ENCODE data around the gene RAB23. TPM values are rescaled to one million over a fixed set of nuclear protein-coding genes. Genes with fewer than 3 reads are reported as not detected.
A peak's percentile ranks its signal among the peaks of the same experiment; 100 is the strongest.

The RAB23 gene
- total and polyA plus RNA-seq, 2 donors (not counting 1 experiment from before 2014, with no cell fraction given), result 0.12 to 0.94 TPM

- ChIA-PET POLR2A (no interaction called here), CTCF (interaction anchor here (1.2 to 3.5 kb wide), 4 partner anchors 47 to 56 kb away, joined by 3 to 31 read pairs (median 16); partner anchors contain the start of gene PRIM2)
- H3K36me3 ChIP-seq (replicated peaks in 1 of 2; ENCODE audit: control extremely low read depth in 1 of 2, control insufficient read depth in 1 of 2, extremely low read depth in 1 of 2, insufficient read depth in 2 of 2, low read length in 1 of 2), result no peaks in the 10 kb centered on the region
- 68% methylated on average over 5 of the region's 10 CpGs for WGBS (ENCODE audit: insufficient coverage)
- H3K27me3 ChIP-seq (replicated peaks in 1 of 4; ENCODE audit: control extremely low read depth in 1 of 4, control insufficient read depth in 3 of 4, insufficient read depth in 4 of 4, low read length in 3 of 4), result no peaks in the 10 kb centered on the region
- Mint-ChIP-seq H3K9me3 (ENCODE audit: insufficient read depth) (no peaks in the 10 kb centered on the region), H3K27ac (no peak overlapping the region), H3K4me3 (no peak overlapping the region), H3K27me3 (peaks cover 9% of the 10 kb centered on the region), H3K4me1 (no peaks in the 10 kb centered on the region)
- no peak overlapping the region for H3K9ac ChIP-seq (ENCODE audit: low read length)
- H2AFZ ChIP-seq (ENCODE audit: insufficient read depth, low read depth, low read length, poor library complexity, severe bottlenecking), result no peak overlapping the region
- no peaks in the 10 kb centered on the region for H3K79me2 ChIP-seq (ENCODE audit: control insufficient read depth, insufficient read depth, low read length)
- TF ChIP-seq EZH2 (IDR thresholded peaks at IDR 0.05; ENCODE audit: borderline replicate concordance, insufficient read depth, low read depth, low read length, poor library complexity, severe bottlenecking), result no peak
- TF ChIP-seq CTCF (IDR thresholded peaks at IDR 0.05), result peak; percentile 60
- H3K4me1 ChIP-seq (ENCODE audit: control insufficient read depth in 2 of 2, insufficient read depth in 2 of 2, low read length in 2 of 2), result no peaks in the 10 kb centered on the region
- ATAC-seq (ENCODE audit: low read depth) (no peak), DNase-seq (peak; percentile 38)
- no peak overlapping the region for H3K27ac ChIP-seq (ENCODE audit: low read length in 2 of 2)
- no peaks in the 10 kb centered on the region for H4K20me1 ChIP-seq (ENCODE audit: control insufficient read depth, insufficient read depth, low read length, poor library complexity, severe bottlenecking)
- intact Hi-C loops (cut with micrococcal nuclease), result loop anchor here (1.0 kb wide), 2 partner anchors 49 to 57 kb away; no protein-coding TSS in a partner anchor
- no peaks in the 10 kb centered on the region for H3K9me3 ChIP-seq (ENCODE audit: control extremely low read depth in 1 of 3, control insufficient read depth in 2 of 3, insufficient read depth in 1 of 3, low read length in 2 of 3)
- H3K4me3 ChIP-seq (ENCODE audit: control extremely low read depth in 1 of 5, extremely low read depth in 1 of 5, insufficient read depth in 1 of 5, low read depth in 2 of 5, low read length in 4 of 5), result no peak overlapping the region
- H3K4me2 ChIP-seq (replicated peaks; ENCODE audit: low read depth, low read length, poor library complexity, severe bottlenecking), result no peak overlapping the region
Measured at GRCh38 chr6:57267586-57268293, 45.6 kb upstream of the RAB23 start.

GRCh38 chr6:57265755-57266221 lies 43.7 kb upstream of the RAB23 start:
- ATAC-seq (ENCODE audit: low read depth), result no peak
- H3K79me2 ChIP-seq (ENCODE audit: control insufficient read depth, insufficient read depth, low read length), result no peaks in the 10 kb centered on the region
- no peak overlapping the region for H3K9ac ChIP-seq (ENCODE audit: low read length)
- no peak overlapping the region for H3K27ac Mint-ChIP-seq
- no peaks in the 10 kb centered on the region for H3K9me3 Mint-ChIP-seq (ENCODE audit: insufficient read depth)
- no peak overlapping the region for H2AFZ ChIP-seq (ENCODE audit: insufficient read depth, low read depth, low read length, poor library complexity, severe bottlenecking)
- peaks cover 7% of the 10 kb centered on the region for H3K27me3 Mint-ChIP-seq
- H3K27ac ChIP-seq (ENCODE audit: low read length in 2 of 2), result no peak overlapping the region
- H3K4me2 ChIP-seq (replicated peaks; ENCODE audit: low read depth, low read length, poor library complexity, severe bottlenecking), result no peak overlapping the region
- no CpG with 5 or more reads among the region's 1 CpG for WGBS (ENCODE audit: insufficient coverage)
- no peaks in the 10 kb centered on the region for H3K9me3 ChIP-seq (ENCODE audit: control extremely low read depth in 1 of 3, control insufficient read depth in 2 of 3, insufficient read depth in 1 of 3, low read length in 2 of 3)
- POLR2A ChIA-PET, result no interaction called here
- no peaks in the 10 kb centered on the region for H4K20me1 ChIP-seq (ENCODE audit: control insufficient read depth, insufficient read depth, low read length, poor library complexity, severe bottlenecking)
- H3K36me3 ChIP-seq (replicated peaks in 1 of 2; ENCODE audit: control extremely low read depth in 1 of 2, control insufficient read depth in 1 of 2, extremely low read depth in 1 of 2, insufficient read depth in 2 of 2, low read length in 1 of 2), result no peaks in the 10 kb centered on the region
- TF ChIP-seq CTCF (IDR thresholded peaks at IDR 0.05) (no peak), EZH2 (IDR thresholded peaks at IDR 0.05; ENCODE audit: borderline replicate concordance, insufficient read depth, low read depth, low read length, poor library complexity, severe bottlenecking) (no peak)
- no peaks in the 10 kb centered on the region for H3K4me1 Mint-ChIP-seq
- H3K4me3 Mint-ChIP-seq, result no peak overlapping the region
- intact Hi-C loops (cut with micrococcal nuclease), result no loop called here
- CTCF ChIA-PET, result interaction anchor here (1.0 to 3.5 kb wide), 7 partner anchors 10 to 58 kb away, joined by 3 to 31 read pairs (median 5); partner anchors contain the start of gene PRIM2
- DNase-seq, result no peak
- no peaks in the 10 kb centered on the region for H3K4me1 ChIP-seq (ENCODE audit: control insufficient read depth in 2 of 2, insufficient read depth in 2 of 2, low read length in 2 of 2)
- H3K4me3 ChIP-seq (ENCODE audit: control extremely low read depth in 1 of 5, extremely low read depth in 1 of 5, insufficient read depth in 1 of 5, low read depth in 2 of 5, low read length in 4 of 5), result no peak overlapping the region
- H3K27me3 ChIP-seq (replicated peaks in 1 of 4; ENCODE audit: control extremely low read depth in 1 of 4, control insufficient read depth in 3 of 4, insufficient read depth in 4 of 4, low read length in 3 of 4), result no peaks in the 10 kb centered on the region
